GM21515 (cell line): Measurements from ENCODE around the gene STARD9.

Experiments used
- ATAC-seq: cut with Tn5 transposase; IDR thresholded peaks from one replicate; pipeline ENCODE4 v1.9.1; 2021; ENCODE audit not compliant: unreplicated experiment

Gene STARD9

DNA sequence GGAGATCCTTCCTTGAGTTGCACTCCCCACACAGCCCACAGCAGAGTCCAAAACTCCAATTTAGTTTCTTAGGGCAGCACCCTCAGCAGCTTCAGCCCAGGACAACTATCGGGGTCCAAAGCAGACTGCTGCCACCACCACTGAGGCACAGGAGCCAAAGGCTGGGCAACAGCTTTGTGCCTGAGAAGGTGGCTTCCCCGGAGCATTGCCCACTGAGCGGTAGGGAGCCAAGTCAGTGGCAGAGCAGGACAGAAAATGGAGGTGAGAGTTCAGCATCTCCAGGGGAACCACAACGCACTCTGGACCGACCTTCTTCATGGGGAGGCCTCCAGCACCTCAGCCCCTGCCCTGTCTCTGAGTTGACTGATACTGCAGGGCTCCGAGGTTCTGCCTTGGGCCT, 118.1 kb downstream of the STARD9 start:
- no peak for ATAC-seq

DNA sequence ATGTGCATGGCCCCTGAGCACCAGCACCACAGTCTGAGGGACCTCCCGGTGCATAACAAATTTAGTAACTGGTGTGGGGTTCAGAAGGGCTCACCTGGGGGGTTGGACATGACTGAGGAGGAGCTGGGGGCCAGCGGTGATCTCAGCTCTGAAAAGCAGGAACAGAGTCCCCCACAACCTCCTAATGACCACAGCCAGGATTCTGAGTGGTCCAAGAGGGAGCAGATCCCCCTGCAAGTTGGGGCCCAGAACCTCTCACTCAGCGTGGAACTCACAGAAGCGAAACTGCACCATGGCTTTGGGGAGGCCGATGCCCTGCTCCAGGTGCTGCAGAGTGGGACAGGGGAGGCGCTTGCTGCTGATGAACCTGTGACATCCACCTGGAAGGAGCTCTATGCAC, 118.5 kb downstream of the STARD9 start:
- ATAC-seq = no peak

DNA sequence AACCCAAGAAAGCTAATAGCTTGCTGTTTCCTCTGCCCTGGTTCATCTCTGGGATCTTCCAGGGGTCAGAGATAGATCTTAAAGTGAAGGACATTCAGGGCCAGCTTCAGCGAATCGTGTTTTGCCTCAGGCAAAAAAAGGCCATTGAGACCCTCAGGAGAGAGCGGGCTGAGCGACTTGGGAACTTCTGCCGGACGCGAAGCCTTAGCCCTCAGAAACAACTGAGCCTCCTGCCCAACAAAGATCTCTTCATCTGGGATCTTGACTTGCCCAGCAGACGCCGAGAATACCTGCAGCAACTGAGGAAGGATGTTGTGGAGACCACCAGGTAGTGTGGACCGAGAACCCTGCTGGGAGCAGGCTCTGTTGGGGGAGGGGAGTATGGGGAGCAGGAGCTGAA, 119.0 kb downstream of the STARD9 start:
- no peak for ATAC-seq

DNA sequence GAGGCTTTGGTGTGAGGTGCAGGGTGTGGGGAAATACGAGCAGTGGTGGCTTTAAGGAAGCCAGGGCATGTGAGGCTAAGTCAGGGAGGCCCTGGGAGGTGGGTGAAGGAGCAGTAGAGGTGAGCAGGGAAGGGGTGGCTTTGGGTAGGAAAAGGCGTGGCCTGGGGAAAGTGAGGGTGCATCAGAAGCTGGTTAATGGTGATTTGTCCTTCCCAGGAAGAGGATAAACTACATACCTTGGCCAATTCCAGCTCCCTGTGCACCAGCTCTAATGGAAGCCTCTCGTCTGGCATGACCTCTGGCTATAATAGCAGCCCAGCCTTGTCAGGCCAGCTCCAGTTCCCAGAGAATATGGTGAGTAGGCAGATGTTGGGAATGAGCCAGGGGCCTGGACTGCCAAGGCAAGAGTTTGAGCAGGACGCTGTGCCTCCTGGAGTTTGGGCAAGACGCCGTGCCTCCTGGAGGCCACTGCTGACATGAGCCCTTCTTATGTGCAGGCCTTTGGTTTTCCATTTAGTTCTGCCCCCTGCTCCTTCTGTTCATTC, 120.2 kb downstream of the STARD9 start:
- no peak for ATAC-seq

DNA sequence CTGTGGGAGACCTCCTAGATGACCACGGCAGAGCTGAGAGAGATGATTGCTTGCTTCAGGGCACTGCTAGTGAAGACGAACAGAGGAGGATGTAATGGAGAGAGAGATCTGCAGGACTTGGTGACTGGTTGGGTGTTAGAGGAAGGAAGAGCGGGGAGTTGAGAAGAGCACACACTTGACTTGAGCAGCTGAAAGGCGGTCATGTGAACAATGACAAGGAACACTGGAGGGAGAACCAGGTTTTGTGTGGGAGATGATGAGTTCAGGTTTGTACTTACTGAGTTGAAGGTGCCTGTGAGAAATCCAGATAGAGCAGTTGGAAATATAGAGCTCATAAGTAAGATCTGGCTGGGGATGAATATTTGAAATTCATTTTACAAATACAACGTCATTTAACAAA, 121.2 kb downstream of the STARD9 start:
- ATAC-seq = no peak

DNA sequence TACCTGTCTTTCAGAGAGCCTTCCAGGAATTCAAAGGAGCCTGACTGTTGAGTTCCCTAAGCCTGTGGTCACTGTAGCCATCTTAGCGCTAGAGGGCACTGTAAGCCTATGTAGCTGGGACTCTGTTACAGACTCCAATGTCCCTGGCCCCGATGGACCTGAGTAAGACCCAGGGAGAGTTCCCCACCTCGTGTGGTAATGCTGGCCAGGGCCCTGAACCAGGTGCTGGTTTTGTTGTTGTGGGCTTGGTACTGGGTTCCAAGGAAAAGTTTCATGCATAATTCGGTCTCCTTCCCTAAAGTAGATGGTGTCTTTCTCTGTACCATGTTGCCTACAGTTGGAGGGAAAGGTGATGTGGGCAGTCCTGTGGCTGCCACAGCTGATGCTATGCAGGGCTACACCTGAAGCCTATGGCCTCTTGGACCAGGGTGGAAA, 129.1 kb downstream of the STARD9 start:
- no peak for ATAC-seq

DNA sequence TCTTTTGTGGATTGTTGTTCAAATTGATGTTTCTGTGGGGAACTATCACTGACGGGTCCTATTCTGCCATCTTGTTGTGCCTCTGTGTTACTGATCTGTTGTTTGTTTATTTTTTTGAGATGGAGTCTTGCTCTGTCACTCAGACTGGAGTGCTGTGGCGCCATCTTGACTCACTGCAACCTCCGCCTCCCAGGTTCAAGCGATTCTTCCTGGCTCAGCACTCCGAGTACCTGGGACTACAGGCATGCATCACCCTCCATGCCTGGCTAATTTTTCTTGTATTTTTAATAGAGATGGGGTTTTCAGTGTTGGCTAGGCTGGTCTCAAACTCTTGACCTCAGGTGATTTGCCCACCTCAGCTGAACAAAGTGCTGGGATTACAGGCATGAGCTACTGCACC, 129.9 kb downstream of the STARD9 start:
- ATAC-seq = no peak

DNA sequence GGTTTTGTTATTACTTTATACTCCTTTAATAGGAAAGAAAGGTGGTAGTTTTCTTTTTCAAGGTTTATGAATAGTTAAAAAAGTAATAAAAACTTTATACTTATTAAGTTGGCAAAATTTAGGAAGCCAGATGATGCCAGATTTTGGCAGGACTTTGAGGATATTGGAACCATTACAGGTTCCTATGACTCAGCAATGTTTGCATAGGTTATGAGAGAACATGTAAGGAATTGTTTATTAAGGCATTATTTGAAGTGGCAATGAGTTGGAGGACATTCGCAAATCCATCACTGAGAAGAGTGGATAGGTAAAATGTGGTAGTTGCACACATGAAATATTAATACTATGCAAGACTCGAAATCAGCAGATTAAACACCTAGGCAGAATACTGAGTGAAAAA, 131.7 kb downstream of the STARD9 start:
- no peak for ATAC-seq

DNA sequence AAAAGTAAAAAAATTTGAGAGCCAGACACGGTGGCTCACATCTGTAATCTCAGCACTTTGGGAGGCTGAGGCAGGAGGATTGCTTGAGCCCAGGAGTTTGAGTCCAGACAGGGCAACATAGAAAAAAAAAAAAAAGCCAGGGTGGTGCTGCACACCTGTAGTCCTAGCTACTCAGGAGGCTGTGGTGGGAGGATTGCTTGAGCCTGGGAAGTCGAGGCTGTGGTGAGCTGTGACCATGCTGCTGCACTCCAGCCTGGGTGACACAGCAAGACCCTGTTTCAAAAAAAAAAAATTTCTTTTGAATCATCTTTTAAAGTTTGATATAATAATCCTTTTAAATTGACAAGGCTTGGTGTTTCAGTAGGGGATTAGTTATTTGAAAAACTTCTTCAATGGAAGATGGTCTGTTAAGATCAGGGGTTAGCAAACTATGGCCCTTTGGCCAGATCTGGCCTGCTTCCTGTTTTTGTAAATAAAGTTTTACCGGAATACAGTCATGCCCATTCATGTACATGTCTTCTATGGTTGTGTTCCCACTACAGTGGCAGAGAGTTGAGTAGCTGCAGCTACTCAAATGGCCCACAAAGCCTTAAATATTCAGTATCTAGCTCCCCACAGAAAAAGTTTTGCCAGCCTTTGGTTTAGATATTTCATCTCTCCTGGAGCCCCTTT, 132.6 kb downstream of the STARD9 start:
- ATAC-seq = no peak

DNA sequence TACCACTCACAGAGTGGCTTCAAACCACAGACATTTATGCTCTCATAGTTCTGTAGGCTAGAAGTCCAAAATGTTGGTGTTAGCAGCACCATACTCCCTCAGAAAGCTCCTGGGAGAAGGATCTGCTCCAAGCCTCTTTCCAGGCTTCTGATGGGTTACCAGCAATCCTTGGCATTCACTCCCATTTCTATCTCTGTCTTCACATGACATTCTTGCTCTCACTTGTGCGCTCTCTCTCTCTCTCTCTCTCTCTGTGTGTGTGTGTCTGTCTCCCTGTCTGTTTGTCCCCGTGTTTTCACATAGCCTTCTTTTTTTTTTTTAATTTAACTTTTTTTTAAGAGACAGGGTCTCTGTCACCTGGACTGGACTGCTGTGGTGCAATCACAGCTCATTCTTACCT, 135.3 kb downstream of the STARD9 start:
- no peak for ATAC-seq

DNA sequence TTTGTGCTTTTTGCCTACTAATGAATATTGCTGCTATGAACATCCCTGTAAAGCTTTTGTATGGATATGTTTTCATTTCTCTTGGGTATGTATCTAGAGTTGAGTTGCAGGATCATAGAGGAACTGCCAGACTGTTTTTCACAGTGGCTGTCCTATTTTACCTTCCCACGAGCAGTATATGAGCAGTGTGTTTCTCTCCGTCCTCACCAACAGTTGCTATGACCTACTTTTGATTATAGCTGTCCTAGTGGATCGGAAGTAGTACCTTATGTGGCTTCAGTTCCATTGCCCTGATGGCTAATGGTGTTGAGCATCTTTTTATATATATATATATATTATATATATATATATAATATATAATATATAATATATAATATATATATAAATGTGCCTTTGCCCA, 136.3 kb downstream of the STARD9 start:
- no peak for ATAC-seq

DNA sequence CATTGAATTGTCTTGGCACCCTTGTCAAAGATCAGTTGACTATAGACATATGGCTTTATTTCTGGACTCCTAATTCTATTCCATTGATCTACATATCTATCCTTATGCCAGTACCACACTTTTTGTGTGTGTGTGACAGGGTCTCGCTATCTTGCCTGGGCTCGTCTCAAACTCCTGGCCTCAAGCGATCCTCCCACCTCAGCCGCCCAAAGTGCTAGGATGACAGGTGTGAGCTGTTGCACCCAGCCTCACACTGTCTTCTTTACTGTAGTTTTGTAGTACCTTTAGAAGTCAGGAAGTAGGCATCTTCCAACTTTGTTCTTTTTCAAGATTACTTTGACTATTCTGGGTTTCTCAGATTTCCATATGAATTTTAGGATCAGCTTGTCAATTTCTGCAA, 137.2 kb downstream of the STARD9 start:
- no peak for ATAC-seq

DNA sequence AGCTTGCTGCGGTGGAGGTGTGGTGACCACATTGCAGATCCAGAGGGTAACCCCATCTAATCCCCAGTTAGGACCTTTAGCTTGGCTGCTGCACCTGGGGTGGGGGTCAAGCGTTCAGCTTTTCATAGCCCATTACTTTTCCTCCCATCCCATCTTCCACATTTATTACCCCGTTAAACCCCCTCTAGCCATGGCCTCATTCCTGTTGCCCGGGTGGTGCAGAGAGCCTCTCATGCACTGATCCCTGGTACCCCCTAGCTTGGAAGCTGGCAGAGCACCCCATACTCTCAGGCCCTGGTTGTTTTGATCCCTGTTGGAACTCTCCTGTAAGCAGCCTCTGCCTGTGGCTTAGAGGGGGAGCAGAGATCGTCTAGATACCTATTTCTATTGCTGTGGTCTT, 140.7 kb downstream of the STARD9 start:
- ATAC-seq = no peak

DNA sequence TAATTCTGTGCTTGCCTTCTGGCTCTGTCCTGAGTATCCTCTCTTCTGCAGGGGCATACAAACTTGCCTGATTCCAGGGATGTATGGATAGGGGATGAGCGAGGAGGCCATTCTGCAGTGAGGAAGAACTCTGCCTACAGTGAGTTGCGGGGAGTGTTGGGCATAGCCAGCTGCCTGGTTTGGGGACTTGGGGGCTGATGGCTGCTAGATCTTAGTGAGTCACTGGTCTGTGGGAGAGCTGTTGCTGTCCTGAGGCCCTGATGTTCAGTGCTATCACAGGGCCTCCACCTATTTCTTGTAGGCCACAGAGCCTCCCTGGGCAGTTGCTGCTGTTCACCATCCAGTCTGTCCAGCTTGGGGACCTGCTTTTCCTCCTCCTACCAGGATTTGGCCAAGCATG, 141.2 kb downstream of the STARD9 start:
- ATAC-seq = no peak

DNA sequence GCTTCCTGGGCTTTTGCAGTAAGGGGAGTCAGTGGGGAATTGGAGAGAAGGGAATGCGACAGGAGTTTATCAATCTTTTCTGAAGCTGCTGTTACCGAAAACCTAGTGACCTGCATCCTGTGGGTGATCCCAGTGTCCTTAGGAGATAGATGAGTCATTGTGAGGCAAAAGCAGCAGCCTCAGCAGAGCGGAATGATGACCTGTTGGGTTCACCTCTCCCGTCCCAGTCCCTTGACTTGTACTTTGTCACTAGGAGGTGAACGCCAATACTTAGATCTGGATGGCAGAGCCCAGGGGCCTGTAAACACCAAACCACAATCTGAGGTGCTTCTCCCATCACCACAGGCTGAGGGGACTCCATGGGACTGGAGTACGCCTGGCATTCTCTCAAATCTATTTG, 143.6 kb downstream of the STARD9 start:
- ATAC-seq = no peak

DNA sequence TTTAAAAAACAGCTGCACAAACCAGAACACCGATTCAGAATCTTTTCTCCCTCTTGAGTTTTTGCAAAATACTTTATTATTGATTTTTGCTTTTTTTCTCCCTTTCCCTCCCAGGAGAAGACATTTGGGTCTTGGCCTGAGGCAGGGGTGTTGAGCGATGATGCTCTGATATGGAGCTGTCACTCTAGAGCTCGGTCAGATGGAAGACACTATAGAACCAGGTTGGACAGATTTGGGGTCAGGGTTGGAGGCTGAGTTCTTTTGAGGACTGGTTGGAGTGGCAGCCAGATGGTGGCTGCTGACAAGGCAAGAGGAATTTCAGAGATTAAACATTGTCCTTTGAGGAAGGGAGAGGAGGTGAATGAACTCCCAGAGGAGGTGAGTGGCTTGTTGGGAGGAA, 144.7 kb downstream of the STARD9 start:
- ATAC-seq = no peak

DNA sequence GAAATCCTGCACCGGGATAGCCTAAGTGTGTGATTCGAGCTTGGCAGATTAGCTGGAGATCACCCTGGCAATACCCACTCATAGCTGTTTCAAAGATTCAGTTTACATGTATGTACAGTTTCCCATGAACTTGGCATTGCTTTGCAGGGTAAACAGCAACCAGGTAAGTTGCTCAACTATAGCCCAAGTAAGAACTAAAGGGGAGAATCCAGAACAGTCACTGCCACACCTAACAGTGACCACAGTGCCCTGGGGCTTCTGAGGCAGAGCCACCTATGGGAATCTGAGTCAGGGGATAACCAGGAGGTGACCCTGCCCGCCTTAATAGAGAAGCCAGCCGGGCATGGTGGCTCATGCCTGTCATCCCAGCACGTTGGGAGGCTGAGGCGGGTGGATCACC, 145.6 kb downstream of the STARD9 start:
- no peak for ATAC-seq

DNA sequence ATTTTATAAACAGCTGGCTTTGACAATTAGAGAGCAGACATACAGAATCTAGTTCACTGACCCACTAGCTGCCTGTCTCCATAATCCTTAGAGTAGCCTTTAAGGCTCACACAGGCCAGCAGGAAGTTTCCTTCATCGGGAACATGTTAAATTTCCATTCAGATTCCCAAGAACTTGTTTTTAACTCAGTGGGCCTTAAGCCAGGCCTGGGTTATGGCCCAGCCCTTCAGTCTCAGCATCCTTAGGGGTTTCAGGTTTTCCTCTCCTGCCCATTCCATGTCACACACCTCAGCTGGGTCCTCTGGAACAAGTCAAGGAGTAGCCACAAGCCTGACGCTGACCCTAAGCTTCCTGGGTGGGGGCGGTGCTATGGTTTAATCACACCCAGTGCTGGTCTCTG, 146.5 kb downstream of the STARD9 start:
- ATAC-seq = no peak

DNA sequence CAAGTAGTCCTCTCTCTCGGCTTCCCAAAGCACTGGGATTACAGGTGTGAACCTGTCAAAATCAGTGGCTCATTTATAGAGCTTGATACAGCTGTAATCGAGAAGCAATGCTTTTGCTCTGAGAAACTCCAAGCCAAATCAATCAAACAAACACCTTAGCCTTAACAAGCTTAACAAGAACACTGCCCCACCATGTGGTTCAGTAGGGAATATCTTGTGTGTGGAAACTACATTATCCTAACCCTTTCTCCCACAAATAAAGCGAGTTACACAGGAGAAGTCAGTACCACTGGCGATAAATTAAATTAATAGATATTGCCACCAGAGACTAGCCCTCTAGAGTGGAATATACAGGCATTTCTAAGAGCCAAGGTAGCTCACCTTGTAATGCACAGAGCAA, 147.7 kb downstream of the STARD9 start:
- ATAC-seq = no peak

DNA sequence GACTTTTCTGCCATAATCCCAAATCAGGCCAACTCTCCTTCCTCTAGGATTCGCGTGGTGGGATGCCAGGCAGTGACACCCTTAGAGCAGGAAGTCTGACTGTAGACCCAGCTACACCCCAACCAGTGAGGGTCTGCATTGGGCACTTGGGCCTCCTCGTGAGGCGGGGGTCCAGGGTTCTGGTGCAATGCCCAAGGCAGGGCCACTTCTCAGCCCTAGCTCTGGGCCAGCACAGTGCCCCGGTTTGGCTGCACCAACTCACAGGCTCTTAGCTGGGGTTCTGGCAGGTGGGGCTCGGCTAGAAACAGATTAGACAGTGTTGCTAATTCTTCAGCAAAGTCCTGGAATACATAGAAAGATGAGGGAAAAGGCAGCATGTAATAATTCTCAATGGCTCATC, 148.9 kb downstream of the STARD9 start:
- no peak for ATAC-seq

DNA sequence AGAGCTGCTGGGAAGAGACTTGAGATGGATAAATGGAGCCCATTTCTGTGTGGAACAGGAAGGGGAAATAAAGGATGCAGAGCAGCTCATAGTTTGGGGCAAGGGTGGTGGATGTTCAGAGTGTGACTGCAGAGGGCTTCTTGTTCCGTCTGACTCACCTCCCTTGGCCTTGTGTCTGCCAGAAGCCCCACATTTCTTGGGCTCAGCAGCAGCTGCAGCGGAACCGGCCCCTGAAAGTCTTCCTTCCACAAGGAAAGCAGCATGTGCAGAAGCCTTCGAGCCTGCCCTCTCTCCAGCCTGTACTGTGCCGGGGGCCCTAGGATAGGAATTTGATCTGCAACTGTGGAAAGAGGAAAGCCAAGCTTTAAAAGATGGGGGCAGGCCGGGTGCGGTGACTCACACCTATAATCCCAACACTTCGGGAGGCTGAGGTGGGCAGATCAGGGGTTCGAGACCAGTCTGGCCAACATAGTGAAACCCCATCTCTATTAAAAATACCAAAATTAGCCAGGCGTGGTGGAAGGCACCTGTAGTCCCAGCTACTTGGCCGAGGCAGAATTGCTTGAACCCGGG, 150.0 kb downstream of the STARD9 start:
- no peak for ATAC-seq

DNA sequence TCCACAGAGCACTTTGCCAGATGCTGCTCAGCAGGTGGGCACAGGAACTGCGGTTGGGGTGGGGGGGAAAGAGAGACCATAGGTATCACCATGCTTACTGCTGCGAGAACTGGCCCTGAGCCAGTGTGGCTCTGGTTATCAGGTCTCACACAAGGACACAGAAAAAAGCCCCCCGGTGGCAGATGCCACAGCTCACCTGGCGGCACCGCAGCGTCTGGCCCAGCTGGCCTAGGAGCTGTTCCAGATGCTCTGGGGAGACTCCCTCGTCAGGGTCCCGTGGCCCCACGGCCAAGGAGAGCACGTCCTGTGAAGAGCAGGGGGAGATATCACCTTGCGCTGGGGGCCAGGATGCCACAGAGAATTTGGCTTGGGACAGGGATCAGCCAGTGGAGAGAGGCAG, 150.7 kb downstream of the STARD9 start:
- no peak for ATAC-seq
